Activated CD4-positive, CD25-positive, alpha-beta regulatory T cell treated with anti-CD3 and anti-CD28 coated beads, Interleukin-2, amount 50 U/mL, for 16 hours (primary cell): ENCODE data around the gene CPNE2.
"Not testable (repeated sequence)": the region's sequence is repeated elsewhere in the genome, so short reads cannot be mapped to it uniquely, and the experiment has no call there.

Experiments used
- DNase-seq: peaks from one replicate; pipeline ENCODE4 v3.0.0-alpha.2; 2020; ENCODE audit warnings: low read depth, low spot score

Gene CPNE2

GRCh38 chr16:57167538-57167937 lies 75.2 kb downstream of the CPNE2 start:
- DNase-seq, result no peak

DNA sequence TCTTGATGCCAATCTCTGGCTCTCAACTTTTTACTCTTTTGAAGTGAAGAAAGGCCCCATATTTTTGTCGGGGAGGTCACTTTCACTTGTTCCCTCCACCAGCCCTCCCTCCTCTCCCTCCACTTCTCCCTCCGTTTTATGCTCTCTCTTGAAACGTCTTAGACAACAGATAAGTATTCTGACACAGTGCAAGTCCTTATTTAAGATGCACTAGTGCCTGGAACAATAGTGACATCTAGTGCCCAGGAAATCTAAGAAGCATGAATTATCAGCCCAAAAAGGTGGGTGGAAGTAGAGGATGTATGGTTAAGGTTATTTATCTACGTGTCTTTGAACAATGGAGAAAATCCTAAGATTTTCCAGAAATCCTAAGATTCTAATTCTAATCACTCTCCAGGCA lies 75.6 kb downstream of the CPNE2 start:
- DNase-seq, result no peak

DNA sequence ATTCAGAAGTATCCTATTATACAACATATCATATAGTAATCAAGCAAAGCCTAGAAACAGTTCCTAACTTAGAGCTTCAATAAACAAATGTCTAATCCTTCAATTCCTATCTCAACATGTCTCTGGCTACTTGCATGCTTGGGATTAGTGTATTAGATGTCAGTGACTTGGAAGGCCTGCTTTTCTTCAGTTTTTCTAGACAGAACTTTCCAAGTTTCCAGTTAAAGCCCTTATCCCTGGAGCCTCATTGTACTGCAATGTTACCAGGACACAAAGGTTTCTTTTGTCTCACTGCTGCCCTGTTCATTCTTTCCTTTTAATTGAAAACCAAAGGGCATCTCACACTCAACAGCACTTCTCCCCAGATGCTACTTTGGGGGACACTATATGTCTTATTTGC lies 76.9 kb downstream of the CPNE2 start:
- no peak for DNase-seq

GRCh38 chr16:57172721-57173290 lies 80.4 kb downstream of the CPNE2 start:
- DNase-seq, result no peak

DNA sequence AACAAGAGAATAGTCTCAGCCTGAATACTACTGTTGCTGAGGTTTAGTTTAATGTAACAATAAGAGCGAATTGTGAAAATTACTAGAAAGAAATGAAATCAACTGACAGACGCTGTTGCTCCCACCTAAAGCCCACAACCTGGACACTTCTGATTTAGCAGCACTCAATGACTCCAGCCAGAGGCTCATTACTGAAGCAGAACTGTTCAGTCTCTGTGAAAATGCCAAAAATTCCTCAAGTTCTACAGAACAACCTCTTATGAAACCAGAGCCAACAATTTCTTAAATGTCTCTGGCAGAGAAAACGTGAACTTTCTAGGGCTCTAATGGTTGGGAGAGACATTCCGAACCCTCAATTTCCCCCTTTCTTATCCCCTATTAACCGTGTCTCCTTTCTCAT lies 83.5 kb downstream of the CPNE2 start:
- no peak for DNase-seq

GRCh38 chr16:57178196-57178595 lies 85.8 kb downstream of the CPNE2 start:
- no peak for DNase-seq

DNA sequence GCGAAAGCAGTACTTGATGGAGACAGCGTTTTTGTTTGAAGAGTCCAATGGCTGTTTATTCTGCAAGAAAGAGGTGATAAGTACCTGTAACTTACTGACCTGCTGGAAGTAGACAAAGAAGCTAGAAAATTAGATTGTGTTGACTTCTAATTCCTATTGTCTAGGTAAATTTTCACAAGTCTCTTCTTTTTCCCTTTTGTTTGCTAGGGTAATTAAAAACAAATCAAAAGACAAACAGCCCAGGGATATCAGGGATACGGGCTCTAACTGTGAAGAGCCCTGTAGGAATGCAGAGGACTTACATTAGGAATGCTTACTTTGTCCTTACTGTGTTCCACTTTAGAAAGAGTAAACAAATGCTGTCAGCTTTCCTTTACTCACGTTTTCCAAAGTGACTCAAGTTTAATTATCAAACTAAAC lies 86.4 kb downstream of the CPNE2 start:
- DNase-seq, result no peak

- no peak for DNase-seq
These were observed 86.9 kb downstream of the CPNE2 start for GRCh38 chr16:57179215-57179828.

DNA sequence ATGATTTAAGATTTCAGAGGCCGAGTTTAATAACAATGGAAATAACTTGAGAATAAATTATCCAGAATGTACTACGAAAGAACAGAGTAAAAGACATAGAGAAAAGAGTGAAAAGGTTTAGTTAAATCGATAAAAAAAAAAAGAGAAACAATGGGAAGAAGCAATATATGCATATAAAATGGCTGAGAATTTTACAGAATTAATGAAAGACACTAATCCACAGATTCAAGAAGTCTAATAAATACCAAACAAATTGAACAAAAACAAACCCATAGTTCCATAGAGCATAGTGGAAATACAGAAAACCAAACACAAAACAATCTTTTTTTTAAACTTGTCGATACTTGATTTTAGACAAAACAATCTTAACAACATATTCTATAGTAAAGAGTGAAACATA lies 91.7 kb downstream of the CPNE2 start:
- DNase-seq, result no peak

DNA sequence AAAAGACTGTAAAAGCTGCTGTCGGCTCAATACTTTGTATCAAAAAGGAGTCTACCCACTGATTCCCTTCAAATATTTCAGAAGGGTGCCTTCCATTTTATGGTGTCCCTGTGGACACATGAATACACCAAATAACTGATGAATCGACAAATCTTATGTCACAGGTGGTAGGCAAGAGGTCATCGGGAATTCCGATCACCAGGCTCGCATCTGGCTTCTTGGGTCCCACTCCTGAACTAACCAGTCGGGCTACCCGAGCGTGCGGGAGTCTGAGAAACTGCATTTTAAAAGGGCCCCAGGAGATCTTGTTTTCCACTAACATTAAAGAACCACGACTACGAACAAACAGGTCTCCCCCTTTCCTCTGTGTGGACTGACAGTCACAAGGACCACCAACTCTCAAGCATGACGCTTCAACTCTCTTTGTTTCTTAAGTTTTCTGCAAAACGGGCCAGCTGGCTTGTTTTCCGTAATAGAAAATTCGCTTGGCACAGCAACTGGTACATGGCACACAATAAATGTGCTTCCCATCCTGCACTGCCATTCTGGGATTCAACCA lies 92.6 kb downstream of the CPNE2 start:
- DNase-seq, result no peak

- no peak for DNase-seq
These were observed 93.1 kb downstream of the CPNE2 start for GRCh38 chr16:57185446-57185944.

- DNase-seq, result peak; percentile 99
These were observed 93.8 kb downstream of the CPNE2 start, which contains the start of the genes PSME3IP1 and RSPRY1 for GRCh38 chr16:57185945-57186871. TSS of gene PSME3IP1 (minus strand) at chr16:57186039. CDS start at chr16:57173854, 12,185 bp downstream. TSS of gene RSPRY1 (plus strand) at chr16:57186329. CDS start at chr16:57204659, 18,330 bp downstream.

- DNase-seq, result no peak
These were observed 94.8 kb downstream of the CPNE2 start for GRCh38 chr16:57186872-57187854.

GRCh38 chr16:57187902-57188710 lies 95.7 kb downstream of the CPNE2 start:
- not testable (repeated sequence) for DNase-seq

DNA sequence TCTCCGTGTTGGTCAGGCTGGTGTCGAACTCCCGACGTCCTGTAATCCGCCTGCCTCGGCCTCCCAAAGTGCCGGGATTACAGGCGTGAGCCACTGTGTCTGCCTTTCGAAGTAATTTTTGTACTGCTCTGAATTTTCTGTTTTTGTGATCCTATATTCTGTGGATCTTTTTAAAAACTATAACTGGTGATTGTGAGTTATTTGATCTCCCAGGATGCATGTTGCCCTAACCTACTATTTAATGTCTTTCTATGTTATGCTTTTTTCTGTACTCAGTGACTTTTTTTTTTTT lies 96.3 kb downstream of the CPNE2 start:
- no peak for DNase-seq

- DNase-seq, result not testable (repeated sequence)
These were observed 97.1 kb downstream of the CPNE2 start for GRCh38 chr16:57189527-57189926.

DNA sequence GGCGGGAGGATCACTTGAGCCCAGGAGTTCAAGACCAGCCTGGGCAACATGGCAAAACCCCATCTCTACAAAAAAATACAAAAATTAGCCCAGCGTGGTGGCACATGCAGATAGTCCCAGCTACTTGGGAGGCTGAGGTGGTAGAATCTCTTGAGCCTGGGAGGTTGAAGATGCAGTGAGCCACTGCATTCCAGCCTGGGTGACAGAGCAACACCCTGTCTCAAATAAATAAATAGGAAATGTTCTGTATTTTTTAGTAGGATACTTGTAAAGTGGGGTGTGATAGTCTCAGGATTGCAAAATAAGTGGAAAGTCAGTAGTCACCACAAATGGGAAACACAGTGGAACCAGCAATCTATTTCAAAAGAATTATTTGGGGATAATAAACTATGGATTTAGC lies 97.8 kb downstream of the CPNE2 start:
- DNase-seq, result no peak

- no peak for DNase-seq
These were observed 98.7 kb downstream of the CPNE2 start for GRCh38 chr16:57191056-57191571.

DNA sequence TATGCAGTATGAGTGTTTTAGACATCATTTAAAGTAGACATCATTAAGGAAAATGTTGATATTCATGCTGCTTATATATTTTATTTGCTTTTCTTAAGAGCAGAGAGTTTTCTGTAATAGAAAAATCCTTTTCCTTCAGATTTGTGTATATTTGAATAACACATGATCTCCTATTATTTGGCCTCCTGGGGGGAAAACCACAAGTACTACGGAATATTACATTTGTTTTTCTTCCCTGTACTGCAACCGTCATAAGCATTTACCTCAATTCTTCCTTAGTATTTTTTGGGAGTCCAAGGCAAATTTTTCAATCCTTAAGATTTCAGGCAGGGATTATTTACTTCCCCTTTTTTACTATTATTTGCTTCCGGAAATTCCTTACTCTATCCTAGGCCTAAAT lies 99.8 kb downstream of the CPNE2 start:
- DNase-seq, result no peak
